Neural cell (in vitro differentiated cells): Measurements from ENCODE around the gene MYOZ2. TPM values are rescaled to one million over a fixed set of nuclear protein-coding genes. Genes with fewer than 3 reads are reported as not detected.

Source experiments
- H2AFZ ChIP-seq: fragments of 200-600, 300-800 bp; sonication (generic), shearing (Covaris generic); 2 replicates; pipeline ENCODE4 v1.6.0; 2014; ENCODE audit warnings: low read depth, mild to moderate bottlenecking, antibody characterized with exemption, low read length, moderate library complexity
- H3F3A ChIP-seq: fragments of 200-600 bp; shearing (Covaris generic); 2 replicates; pipeline ENCODE4 v1.6.1; 2016; ENCODE audit warnings: mild to moderate bottlenecking, moderate library complexity, mixed read lengths, antibody characterized with exemption, low read length; ENCODE audit not compliant: insufficient read depth, poor library complexity, severe bottlenecking
- H3K27ac ChIP-seq: fragments of 200-600, 300-800 bp; sonication (generic), shearing (Covaris generic); 2 replicates; pipeline ENCODE4 v1.5.1; 2014; ENCODE audit warnings: mild to moderate bottlenecking, low read length, moderate library complexity
- H3K27me3 ChIP-seq: fragments of 300-800, 200-600 bp; sonication (generic), shearing (Covaris generic); 2 replicates; pipeline ENCODE4 v1.6.0; 2014; ENCODE audit warnings: mild to moderate bottlenecking, low read depth, low read length, moderate library complexity; ENCODE audit not compliant: insufficient read depth
- H3K36me3 ChIP-seq: fragments of 300-800, 200-600 bp; sonication (generic), shearing (Covaris generic); 2 replicates; pipeline ENCODE4 v1.5.1; 2014; ENCODE audit warnings: mild to moderate bottlenecking, antibody characterized with exemption, low read length, moderate library complexity; ENCODE audit not compliant: insufficient read depth
- H3K4me2 ChIP-seq: fragments of 300-800, 200-600 bp; sonication (generic), shearing (Covaris generic); 2 replicates; pipeline ENCODE4 v1.6.0; 2014; ENCODE audit warnings: mild to moderate bottlenecking, low read length
- H3K4me3 ChIP-seq: fragments of 300-800, 200-600 bp; sonication (generic), shearing (Covaris generic); 2 replicates; pipeline ENCODE4 v1.5.1; 2014; ENCODE audit warnings: mild to moderate bottlenecking, low read length, moderate library complexity
- H3K79me2 ChIP-seq: fragments of 200-600 bp; shearing (Covaris generic); replicated peaks from 2 replicates; pipeline ENCODE4 v1.6.0; 2014; ENCODE audit warnings: mild to moderate bottlenecking, low read length, moderate library complexity; ENCODE audit not compliant: insufficient read depth
- H3K9ac ChIP-seq: fragments of 300-800, 200-600 bp; sonication (generic), shearing (Covaris generic); 2 replicates; pipeline ENCODE4 v1.6.1; 2016; ENCODE audit warnings: mild to moderate bottlenecking, low read length, mixed read lengths
- H3K9me2 ChIP-seq: fragments of 200-600 bp; shearing (Covaris generic); 2 replicates; pipeline ENCODE4 v1.6.1; 2016; ENCODE audit warnings: mild to moderate bottlenecking, low read length, mixed read lengths; ENCODE audit not compliant: insufficient read depth
- H3K9me3 ChIP-seq: fragments of 200-600, 300-800 bp; sonication (generic), shearing (Covaris generic); 2 replicates; pipeline ENCODE4 v1.6.1; 2016; ENCODE audit warnings: mild to moderate bottlenecking, mixed run types, low read length, moderate library complexity, mixed read lengths
- H4K20me1 ChIP-seq: fragments of 200-600 bp; shearing (Covaris generic); 2 replicates; pipeline ENCODE4 v1.6.1; 2016; ENCODE audit warnings: mild to moderate bottlenecking, mixed run types; ENCODE audit not compliant: insufficient read depth
- EP300 ChIP-seq: fragments of 450-650 bp; conservative IDR thresholded peaks from 2 replicates; pipeline ENCODE4 v1.6.1; 2014; ENCODE audit warnings: antibody characterized with exemption, mild to moderate bottlenecking, moderate library complexity; ENCODE audit not compliant: poor library complexity, severe bottlenecking
- EZH2 ChIP-seq: fragments of 200-600, 300-800 bp; shearing (Covaris generic), sonication (generic); IDR thresholded peaks from 2 replicates; pipeline ENCODE4 v1.6.1; 2014; ENCODE audit warnings: antibody characterized with exemption, low read length, borderline replicate concordance, mild to moderate bottlenecking; ENCODE audit not compliant: insufficient read depth, poor library complexity, severe bottlenecking
- MXI1 ChIP-seq: fragments of 450-650 bp; conservative IDR thresholded peaks from 2 replicates; pipeline ENCODE4 v1.6.1; 2014; ENCODE audit warnings: antibody characterized with exemption, mild to moderate bottlenecking; ENCODE audit not compliant: poor library complexity, severe bottlenecking
- POLR2AphosphoS5 ChIP-seq: IDR thresholded peaks from 2 replicates; pipeline ENCODE4 v1.6.1; 2012
- RAD21 ChIP-seq: fragments of 450-650 bp; conservative IDR thresholded peaks from 2 replicates; pipeline ENCODE4 v1.6.1; 2014; ENCODE audit warnings: antibody characterized with exemption, mild to moderate bottlenecking, moderate library complexity
- SMC3 ChIP-seq: fragments of 450-650 bp; conservative IDR thresholded peaks from 2 replicates; pipeline ENCODE4 v1.6.1; 2014; ENCODE audit warnings: antibody characterized with exemption, mild to moderate bottlenecking, moderate library complexity; ENCODE audit not compliant: poor library complexity
- TAF1 ChIP-seq: IDR thresholded peaks from 2 replicates; pipeline ENCODE4 v1.6.1; 2012; ENCODE audit warnings: low read depth
- polyA plus RNA-seq: library from polyadenylated mRNA; depleted of rRNA; stranded (reverse); fragments of >200 nt; gene quantifications from 2 replicates; pipeline ENCODE4 v1.2.3, GENCODE V29; 2014
- TF ChIP-seq, protein P1 (sequence below): fragments of 450-650 bp; IDR thresholded peaks from 2 replicates; pipeline ENCODE4 v1.5.1; 2014; ENCODE audit warnings: antibody characterized with exemption, mild to moderate bottlenecking, moderate library complexity; ENCODE audit not compliant: poor library complexity, severe bottlenecking
- TF ChIP-seq, protein P2 (sequence below): IDR thresholded peaks from 2 replicates; pipeline ENCODE4 v1.6.1; 2012; ENCODE audit warnings: borderline replicate concordance

MYOZ2 gene
- polyA plus RNA-seq, 1 donor from 2014 or later, result not detected

DNA sequence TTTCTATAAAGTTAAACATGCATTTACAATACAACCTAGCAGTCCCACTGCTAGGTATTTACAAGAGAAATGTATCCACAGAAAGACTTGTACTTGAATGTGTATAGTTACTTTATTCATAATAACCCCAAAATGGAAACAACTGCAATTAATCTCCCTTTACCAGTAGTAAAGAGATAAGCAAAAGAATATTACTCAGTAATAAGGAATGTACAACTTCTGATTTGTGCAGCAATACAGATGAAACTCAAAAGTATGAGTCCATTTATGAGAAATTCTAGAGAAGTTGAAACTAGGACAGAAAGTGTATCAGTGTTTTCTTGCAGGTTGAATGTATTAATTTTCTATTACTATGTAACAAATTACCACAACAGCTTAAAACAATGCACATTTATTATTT lies 92.1 kb downstream of the MYOZ2 start:
- Histone ChIP-seq H3K36me3 (no peaks in the 10 kb centered on the region), H3K9me2 (no peaks in the 10 kb centered on the region)
- TF ChIP-seq POLR2AphosphoS5, result no peak
- TF ChIP-seq, protein P1, sequence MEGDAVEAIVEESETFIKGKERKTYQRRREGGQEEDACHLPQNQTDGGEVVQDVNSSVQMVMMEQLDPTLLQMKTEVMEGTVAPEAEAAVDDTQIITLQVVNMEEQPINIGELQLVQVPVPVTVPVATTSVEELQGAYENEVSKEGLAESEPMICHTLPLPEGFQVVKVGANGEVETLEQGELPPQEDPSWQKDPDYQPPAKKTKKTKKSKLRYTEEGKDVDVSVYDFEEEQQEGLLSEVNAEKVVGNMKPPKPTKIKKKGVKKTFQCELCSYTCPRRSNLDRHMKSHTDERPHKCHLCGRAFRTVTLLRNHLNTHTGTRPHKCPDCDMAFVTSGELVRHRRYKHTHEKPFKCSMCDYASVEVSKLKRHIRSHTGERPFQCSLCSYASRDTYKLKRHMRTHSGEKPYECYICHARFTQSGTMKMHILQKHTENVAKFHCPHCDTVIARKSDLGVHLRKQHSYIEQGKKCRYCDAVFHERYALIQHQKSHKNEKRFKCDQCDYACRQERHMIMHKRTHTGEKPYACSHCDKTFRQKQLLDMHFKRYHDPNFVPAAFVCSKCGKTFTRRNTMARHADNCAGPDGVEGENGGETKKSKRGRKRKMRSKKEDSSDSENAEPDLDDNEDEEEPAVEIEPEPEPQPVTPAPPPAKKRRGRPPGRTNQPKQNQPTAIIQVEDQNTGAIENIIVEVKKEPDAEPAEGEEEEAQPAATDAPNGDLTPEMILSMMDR, result no peak
- no peak for TF ChIP-seq EZH2
- TF ChIP-seq EP300, result no peak
- no peak for TF ChIP-seq SMC3
- TF ChIP-seq RAD21, result no peak
- TF ChIP-seq TAF1, result no peak
- TF ChIP-seq, protein P2, sequence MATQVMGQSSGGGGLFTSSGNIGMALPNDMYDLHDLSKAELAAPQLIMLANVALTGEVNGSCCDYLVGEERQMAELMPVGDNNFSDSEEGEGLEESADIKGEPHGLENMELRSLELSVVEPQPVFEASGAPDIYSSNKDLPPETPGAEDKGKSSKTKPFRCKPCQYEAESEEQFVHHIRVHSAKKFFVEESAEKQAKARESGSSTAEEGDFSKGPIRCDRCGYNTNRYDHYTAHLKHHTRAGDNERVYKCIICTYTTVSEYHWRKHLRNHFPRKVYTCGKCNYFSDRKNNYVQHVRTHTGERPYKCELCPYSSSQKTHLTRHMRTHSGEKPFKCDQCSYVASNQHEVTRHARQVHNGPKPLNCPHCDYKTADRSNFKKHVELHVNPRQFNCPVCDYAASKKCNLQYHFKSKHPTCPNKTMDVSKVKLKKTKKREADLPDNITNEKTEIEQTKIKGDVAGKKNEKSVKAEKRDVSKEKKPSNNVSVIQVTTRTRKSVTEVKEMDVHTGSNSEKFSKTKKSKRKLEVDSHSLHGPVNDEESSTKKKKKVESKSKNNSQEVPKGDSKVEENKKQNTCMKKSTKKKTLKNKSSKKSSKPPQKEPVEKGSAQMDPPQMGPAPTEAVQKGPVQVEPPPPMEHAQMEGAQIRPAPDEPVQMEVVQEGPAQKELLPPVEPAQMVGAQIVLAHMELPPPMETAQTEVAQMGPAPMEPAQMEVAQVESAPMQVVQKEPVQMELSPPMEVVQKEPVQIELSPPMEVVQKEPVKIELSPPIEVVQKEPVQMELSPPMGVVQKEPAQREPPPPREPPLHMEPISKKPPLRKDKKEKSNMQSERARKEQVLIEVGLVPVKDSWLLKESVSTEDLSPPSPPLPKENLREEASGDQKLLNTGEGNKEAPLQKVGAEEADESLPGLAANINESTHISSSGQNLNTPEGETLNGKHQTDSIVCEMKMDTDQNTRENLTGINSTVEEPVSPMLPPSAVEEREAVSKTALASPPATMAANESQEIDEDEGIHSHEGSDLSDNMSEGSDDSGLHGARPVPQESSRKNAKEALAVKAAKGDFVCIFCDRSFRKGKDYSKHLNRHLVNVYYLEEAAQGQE, result no peak

DNA sequence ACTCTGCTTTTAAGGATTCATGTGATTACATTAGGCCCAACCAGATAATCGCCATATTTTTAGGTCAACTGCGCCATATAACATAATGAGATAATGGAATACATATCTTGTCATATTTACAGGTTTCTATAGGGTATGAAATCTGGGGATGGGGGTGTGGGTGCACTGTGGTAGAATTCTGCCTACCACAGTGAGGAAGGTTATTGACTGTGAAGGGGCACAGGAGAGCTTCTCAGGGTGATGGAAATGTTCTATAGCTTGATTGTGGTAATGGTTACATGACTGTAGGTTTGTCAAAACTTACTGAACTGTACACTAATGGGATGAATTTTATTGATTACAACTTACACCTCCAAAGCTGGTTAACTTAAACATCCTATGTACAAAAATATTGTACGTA lies 92.8 kb downstream of the MYOZ2 start:
- Histone ChIP-seq H3F3A (no peaks in the 10 kb centered on the region), H3K9me2 (no peaks in the 10 kb centered on the region), H3K4me3 (no peak overlapping the region), H3K36me3 (no peaks in the 10 kb centered on the region), H2AFZ (no peak overlapping the region), H3K9me3 (no peaks in the 10 kb centered on the region), H3K9ac (no peak overlapping the region), H3K4me2 (no peak overlapping the region), H3K27me3 (no peaks in the 10 kb centered on the region), H4K20me1 (no peaks in the 10 kb centered on the region), H3K79me2 (no peaks in the 10 kb centered on the region), H3K27ac (no peak overlapping the region)
- TF ChIP-seq, protein P2, result no peak
- TF ChIP-seq SMC3, result no peak
- TF ChIP-seq POLR2AphosphoS5, result no peak
- TF ChIP-seq EZH2, result no peak
- TF ChIP-seq TAF1, result no peak
- no peak for TF ChIP-seq RAD21
- TF ChIP-seq, protein P1, result no peak
- TF ChIP-seq MXI1, result no peak
- no peak for TF ChIP-seq EP300

More for the DNA sequence above, 92.1 kb downstream of the MYOZ2 start:
- no peak overlapping the region for H3K27ac ChIP-seq
- no peaks in the 10 kb centered on the region for H3K79me2 ChIP-seq
- H3K9ac ChIP-seq, result no peak overlapping the region
- H3F3A ChIP-seq, result no peaks in the 10 kb centered on the region
- H4K20me1 ChIP-seq, result no peaks in the 10 kb centered on the region
- no peaks in the 10 kb centered on the region for H3K9me3 ChIP-seq
- H2AFZ ChIP-seq, result no peak overlapping the region
- no peak overlapping the region for H3K4me2 ChIP-seq
- H3K27me3 ChIP-seq, result no peaks in the 10 kb centered on the region
- no peak overlapping the region for H3K4me3 ChIP-seq
